Activated CD8-positive, alpha-beta T cell treated with anti-CD3 and anti-CD28 coated beads for 36 hours (primary cell): ENCODE measurements around the gene LPP. TPM values are rescaled to one million over a fixed set of nuclear protein-coding genes. Genes with fewer than 3 reads are reported as not detected.

Experiments
- ATAC-seq: fragments of 200-7000 bp; cut with Tn5 transposase; one replicate; pipeline ENCODE4 v1.10.0; 2021; ENCODE audit warnings: mild to moderate bottlenecking, moderate library complexity
- CTCF ChIA-PET: fragments of 350-600 bp; sonication (Branson Sonifier 250); formaldehyde crosslinking; loops from one replicate; lab custom pipeline; 2021; ENCODE audit warnings: antibody characterized with exemption; lab: Charles Lee
- POLR2A ChIA-PET: fragments of 350-600 bp; sonication (Branson Sonifier 250); formaldehyde crosslinking; loops from one replicate; lab custom pipeline; 2021; ENCODE audit warnings: antibody characterized with exemption; lab: Charles Lee
- DNase-seq: peaks from one replicate; pipeline ENCODE4 v3.0.0-alpha.2; 2020
- H3K27ac Mint-ChIP-seq: one replicate; pipeline ENCODE4 v1.8.0; 2021; ENCODE audit warnings: mild to moderate bottlenecking, mixed read lengths
- H3K27me3 Mint-ChIP-seq: one replicate; pipeline ENCODE4 v1.8.0; 2021; ENCODE audit warnings: mixed read lengths
- H3K36me3 Mint-ChIP-seq: one replicate; pipeline ENCODE4 v1.8.0; 2021; ENCODE audit warnings: low read depth, mixed read lengths
- H3K4me1 Mint-ChIP-seq: one replicate; pipeline ENCODE4 v1.8.0; 2021; ENCODE audit warnings: low read depth, mixed read lengths
- H3K4me3 Mint-ChIP-seq: one replicate; pipeline ENCODE4 v1.8.0; 2021; ENCODE audit warnings: mild to moderate bottlenecking, moderate library complexity, mixed read lengths
- H3K9me3 Mint-ChIP-seq: one replicate; pipeline ENCODE4 v1.8.0; 2021; ENCODE audit warnings: mixed read lengths
- intact Hi-C: fragments of 100-400 bp; cut with micrococcal nuclease; formaldehyde crosslinking; loops from one replicate; pipeline ENCODE4 v1.10.0; 2022
- total RNA-seq, 2 experiments: library from RNA; stranded (reverse); gene quantifications; one replicate each; pipeline ENCODE4 v1.2.3, GENCODE V29; 2021
- TF ChIP-seq, protein P1 (sequence below): fragments of 200-600 bp; IDR thresholded peaks from one replicate; pipeline ENCODE4 v1.8.0; 2022; ENCODE audit warnings: antibody characterized with exemption, mild to moderate bottlenecking

Gene LPP, protein sequence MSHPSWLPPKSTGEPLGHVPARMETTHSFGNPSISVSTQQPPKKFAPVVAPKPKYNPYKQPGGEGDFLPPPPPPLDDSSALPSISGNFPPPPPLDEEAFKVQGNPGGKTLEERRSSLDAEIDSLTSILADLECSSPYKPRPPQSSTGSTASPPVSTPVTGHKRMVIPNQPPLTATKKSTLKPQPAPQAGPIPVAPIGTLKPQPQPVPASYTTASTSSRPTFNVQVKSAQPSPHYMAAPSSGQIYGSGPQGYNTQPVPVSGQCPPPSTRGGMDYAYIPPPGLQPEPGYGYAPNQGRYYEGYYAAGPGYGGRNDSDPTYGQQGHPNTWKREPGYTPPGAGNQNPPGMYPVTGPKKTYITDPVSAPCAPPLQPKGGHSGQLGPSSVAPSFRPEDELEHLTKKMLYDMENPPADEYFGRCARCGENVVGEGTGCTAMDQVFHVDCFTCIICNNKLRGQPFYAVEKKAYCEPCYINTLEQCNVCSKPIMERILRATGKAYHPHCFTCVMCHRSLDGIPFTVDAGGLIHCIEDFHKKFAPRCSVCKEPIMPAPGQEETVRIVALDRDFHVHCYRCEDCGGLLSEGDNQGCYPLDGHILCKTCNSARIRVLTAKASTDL
- total RNA-seq, result 10 to 100 TPM; 16.4 to 22.6 TPM

DNA sequence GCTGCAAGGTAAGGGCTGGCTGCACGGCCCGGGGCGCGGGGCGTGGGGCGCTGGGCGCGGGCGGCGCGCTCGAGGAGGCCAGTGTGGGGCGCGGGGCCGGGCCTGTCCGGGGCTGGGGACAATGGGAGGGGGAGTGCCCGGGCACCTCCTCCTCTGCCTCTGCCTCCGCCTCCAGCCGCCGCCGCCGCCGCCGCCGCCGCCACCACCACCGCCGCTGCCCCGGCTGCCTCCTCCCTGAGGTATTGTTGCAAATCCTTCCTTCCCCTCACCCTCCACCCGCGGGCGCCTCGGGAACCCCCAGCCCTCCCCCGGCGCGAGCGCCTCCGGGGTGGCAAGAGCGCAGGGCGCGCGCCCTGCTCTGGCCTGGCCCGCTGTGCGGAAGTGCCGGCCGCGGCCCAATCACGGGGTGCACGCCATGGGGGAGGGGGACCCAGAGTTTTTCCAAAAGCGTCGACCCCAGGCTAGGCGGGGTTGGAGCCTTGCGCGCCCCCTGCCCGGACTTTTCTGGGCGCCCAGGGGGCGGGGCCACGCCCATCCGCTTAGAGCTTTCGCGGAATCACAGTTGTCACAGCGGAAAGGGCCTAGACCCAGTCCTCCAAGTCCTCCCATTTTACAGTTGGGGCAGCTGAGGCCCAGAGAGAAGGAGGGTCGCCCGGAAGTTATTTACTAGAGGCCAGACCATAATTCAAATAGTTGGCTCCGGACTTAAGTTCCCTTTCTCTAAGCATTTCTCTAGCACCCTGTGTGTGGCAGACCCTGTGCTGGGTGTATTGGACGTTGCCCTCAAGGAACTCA lies at the start of gene LPP:
TSS of gene LPP (plus strand) at position 144 of the 795 bp plus-strand sequence. CDS start 251,964 bp downstream, outside the sequence.
- peaks cover 57% of the 10 kb centered on the region for H3K4me1 Mint-ChIP-seq
- peak within 1 kb of the TSS; percentile 75 for H3K4me3 Mint-ChIP-seq
- CTCF ChIA-PET, result interaction anchor here (1.1 to 2.0 kb wide), 6 partner anchors 176 to 416 kb away, joined by 3 to 7 read pairs (median 4); no protein-coding TSS in a partner anchor
- DNase-seq (peak; percentile 87), ATAC-seq (peak; percentile 83)
- intact Hi-C loops, result loop anchor here (10.0 kb wide), 1 partner anchor 229 kb away; no protein-coding TSS in a partner anchor
- POLR2A ChIA-PET, result interaction anchor here (0.6 to 3.0 kb wide), 12 partner anchors 10 to 415 kb away, joined by 3 to 11 read pairs (median 4); no protein-coding TSS in a partner anchor
- peaks cover 2% of the 10 kb centered on the region for H3K9me3 Mint-ChIP-seq
- TF ChIP-seq, protein P1, sequence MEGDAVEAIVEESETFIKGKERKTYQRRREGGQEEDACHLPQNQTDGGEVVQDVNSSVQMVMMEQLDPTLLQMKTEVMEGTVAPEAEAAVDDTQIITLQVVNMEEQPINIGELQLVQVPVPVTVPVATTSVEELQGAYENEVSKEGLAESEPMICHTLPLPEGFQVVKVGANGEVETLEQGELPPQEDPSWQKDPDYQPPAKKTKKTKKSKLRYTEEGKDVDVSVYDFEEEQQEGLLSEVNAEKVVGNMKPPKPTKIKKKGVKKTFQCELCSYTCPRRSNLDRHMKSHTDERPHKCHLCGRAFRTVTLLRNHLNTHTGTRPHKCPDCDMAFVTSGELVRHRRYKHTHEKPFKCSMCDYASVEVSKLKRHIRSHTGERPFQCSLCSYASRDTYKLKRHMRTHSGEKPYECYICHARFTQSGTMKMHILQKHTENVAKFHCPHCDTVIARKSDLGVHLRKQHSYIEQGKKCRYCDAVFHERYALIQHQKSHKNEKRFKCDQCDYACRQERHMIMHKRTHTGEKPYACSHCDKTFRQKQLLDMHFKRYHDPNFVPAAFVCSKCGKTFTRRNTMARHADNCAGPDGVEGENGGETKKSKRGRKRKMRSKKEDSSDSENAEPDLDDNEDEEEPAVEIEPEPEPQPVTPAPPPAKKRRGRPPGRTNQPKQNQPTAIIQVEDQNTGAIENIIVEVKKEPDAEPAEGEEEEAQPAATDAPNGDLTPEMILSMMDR, result no peak
- peak within 1 kb of the TSS; percentile 92 for H3K27ac Mint-ChIP-seq
- H3K36me3 Mint-ChIP-seq, result peaks cover 3% of the 10 kb centered on the region
- H3K27me3 Mint-ChIP-seq, result no peaks in the 10 kb centered on the region

DNA sequence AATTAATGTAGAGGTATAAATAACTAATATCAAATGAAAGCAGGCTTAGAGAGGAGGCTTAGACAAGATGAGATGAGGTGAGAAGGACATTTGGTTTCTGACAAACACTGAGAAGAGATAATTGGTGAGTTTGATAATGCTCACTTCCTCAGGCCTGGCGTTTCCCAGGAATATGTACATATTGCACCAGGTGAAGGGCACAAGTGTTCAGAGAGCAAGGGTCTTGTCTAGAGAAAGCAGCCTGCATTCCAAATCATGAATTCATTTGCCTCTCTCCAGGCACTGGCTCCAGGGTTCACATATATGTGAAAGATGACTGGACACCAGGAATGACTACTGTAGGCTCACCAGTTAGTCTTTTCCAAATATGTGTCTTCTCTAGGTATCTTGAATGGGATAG lies 48.0 kb upstream of the LPP start:
- peaks cover 1% of the 10 kb centered on the region for H3K36me3 Mint-ChIP-seq
- H3K4me1 Mint-ChIP-seq, result peaks cover 6% of the 10 kb centered on the region
- intact Hi-C loops, result no loop called here
- DNase-seq (no peak), ATAC-seq (no peak)
- POLR2A ChIA-PET, result no interaction called here
- H3K4me3 Mint-ChIP-seq, result no peak overlapping the region
- CTCF ChIA-PET, result no interaction called here
- no peaks in the 10 kb centered on the region for H3K9me3 Mint-ChIP-seq
- no peaks in the 10 kb centered on the region for H3K27me3 Mint-ChIP-seq
- H3K27ac Mint-ChIP-seq, result no peak overlapping the region
- TF ChIP-seq, protein P1, result no peak

DNA sequence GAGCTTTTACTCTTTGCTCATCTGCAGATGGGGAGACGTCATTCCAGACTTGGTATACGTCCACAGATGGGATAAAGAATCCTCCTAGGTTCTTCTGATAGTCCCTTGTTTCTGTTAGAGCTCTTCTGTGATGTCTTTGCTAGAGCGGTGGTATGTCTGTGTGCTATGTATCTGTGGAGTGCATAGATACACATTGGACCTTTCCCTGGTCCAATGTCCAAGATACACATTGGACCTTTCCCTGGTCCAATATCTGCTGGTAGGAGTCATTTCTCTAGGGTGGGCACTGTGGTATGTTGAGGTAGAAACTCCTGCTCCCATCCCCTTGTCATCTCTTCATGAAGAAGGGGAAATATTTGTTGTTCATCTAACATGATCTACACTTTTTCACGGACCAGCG lies 47.5 kb upstream of the LPP start:
- CTCF ChIA-PET, result interaction anchor here (1.2 kb wide), 1 partner anchor 361 kb away, joined by 3 read pairs; the partner anchor contains the start of gene BCL6
- no peak for ATAC-seq

DNA sequence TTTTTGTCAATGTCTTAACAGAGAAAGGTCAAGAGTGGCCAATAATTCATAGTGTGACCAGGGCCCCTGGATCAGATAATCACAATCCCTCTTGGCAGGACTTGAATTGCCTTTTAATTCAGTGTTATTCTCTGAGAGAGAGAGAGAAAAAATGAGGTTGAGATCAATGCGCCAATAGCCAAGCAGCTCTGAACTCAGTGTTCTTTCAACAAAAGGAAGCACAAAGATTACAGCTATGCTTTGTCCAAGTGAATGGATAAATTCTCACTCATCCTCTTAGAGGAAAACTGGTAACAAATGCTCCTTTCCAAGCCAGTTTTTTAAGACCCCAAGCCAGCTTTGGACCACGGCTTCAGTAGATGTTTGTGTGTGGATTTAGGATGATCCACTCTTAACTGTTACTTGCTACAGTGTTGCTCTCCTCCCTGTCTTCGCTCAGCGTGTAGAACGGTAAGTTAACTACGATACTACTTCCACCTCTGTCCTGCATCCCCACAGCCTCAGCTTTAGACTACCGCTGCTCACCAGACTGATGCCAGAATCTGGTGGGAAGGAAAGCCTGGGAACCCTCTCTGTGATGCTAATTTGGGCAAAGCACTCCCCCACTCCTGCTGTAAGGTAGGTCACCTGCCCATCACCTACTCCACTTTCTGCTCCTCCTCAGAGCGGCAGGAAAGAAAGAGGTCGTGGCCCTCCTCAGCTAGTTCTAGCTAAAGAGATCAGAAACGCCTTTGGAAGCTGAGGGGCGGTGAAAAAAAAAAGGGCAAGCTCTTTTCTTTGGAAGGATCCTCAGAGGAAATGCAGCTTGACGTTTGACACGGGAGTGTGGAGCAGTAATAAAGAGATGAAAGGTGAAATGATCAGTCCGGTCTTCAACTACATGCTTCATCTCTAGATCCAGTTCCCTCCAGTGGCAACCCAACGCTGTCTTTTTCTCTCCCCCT lies 46.8 kb upstream of the LPP start:
- H3K4me1 Mint-ChIP-seq, result peaks cover 6% of the 10 kb centered on the region
- H3K9me3 Mint-ChIP-seq, result no peaks in the 10 kb centered on the region
- ChIA-PET CTCF (interaction anchor here (1.2 kb wide), 1 partner anchor 362 kb away, joined by 3 read pairs; the partner anchor contains the start of gene BCL6), POLR2A (interaction anchor here (0.6 kb wide), 1 partner anchor 43 kb away, joined by 5 read pairs; no protein-coding TSS in a partner anchor)
- peaks cover 1% of the 10 kb centered on the region for H3K36me3 Mint-ChIP-seq
- no peak for DNase-seq
- no peak overlapping the region for H3K4me3 Mint-ChIP-seq
- intact Hi-C loops, result no loop called here
- H3K27ac Mint-ChIP-seq, result no peak overlapping the region
- TF ChIP-seq, protein P1, result no peak
- no peak for ATAC-seq
- H3K27me3 Mint-ChIP-seq, result no peaks in the 10 kb centered on the region

More for the DNA sequence above, 47.5 kb upstream of the LPP start:
- H3K9me3 Mint-ChIP-seq, result no peaks in the 10 kb centered on the region
- peaks cover 1% of the 10 kb centered on the region for H3K36me3 Mint-ChIP-seq
- H3K27me3 Mint-ChIP-seq, result no peaks in the 10 kb centered on the region
- intact Hi-C loops, result no loop called here
- DNase-seq, result no peak
- peaks cover 6% of the 10 kb centered on the region for H3K4me1 Mint-ChIP-seq
- H3K4me3 Mint-ChIP-seq, result no peak overlapping the region
- TF ChIP-seq, protein P1, result no peak
- POLR2A ChIA-PET, result no interaction called here
- H3K27ac Mint-ChIP-seq, result no peak overlapping the region
